ENCODE measurements around the gene AKR1D1.
"Not testable (repeated sequence)": the region's sequence is repeated elsewhere in the genome, so short reads cannot be mapped to it uniquely, and the experiment has no call there.

Gene AKR1D1, protein sequence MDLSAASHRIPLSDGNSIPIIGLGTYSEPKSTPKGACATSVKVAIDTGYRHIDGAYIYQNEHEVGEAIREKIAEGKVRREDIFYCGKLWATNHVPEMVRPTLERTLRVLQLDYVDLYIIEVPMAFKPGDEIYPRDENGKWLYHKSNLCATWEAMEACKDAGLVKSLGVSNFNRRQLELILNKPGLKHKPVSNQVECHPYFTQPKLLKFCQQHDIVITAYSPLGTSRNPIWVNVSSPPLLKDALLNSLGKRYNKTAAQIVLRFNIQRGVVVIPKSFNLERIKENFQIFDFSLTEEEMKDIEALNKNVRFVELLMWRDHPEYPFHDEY

DNA sequence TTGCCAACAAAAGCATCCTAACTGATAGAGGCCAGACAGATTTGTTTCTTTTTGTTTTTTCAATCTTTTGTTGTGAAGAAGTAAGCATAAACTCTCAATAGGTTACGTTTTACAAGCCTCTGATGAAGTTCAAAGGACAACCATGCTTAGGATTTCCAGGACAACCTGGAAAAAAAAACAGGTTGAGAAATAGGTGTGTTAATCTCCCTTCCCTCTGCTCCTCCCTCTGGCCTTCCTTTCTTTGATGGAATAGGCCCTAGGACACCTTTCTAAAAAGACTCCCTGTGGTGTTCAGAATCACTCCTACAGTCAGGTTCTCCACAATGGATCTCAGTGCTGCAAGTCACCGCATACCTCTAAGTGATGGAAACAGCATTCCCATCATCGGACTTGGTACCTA lies at the start of gene AKR1D1:
AKR1D1 (plus strand) TSS at position 264 of the 400 bp plus-strand sequence; CDS start at position 324, 60 bp downstream.
- DNase-seq (ENCODE audit: low spot score), result no peak

DNA sequence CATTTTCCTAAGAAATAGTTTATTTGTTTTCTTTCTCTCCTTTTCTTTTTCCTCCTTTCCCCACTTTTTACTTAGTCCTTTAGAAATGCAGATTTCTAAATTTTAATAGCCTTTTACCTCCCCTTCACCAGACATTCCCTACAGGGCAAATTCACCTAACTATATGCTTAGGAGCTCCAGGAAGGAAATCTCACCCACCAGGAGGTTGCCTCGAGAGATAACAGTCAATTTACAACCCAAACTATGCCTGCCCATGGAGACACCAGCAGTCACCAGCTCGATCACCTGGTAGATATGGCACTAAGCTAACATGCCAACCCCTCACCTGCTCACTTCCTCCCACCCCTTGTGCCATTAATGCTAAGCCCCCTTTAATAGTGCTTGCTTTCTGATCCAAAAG lies 49.2 kb upstream of the AKR1D1 start:
- DNase-seq (ENCODE audit: low spot score), result no peak

DNA sequence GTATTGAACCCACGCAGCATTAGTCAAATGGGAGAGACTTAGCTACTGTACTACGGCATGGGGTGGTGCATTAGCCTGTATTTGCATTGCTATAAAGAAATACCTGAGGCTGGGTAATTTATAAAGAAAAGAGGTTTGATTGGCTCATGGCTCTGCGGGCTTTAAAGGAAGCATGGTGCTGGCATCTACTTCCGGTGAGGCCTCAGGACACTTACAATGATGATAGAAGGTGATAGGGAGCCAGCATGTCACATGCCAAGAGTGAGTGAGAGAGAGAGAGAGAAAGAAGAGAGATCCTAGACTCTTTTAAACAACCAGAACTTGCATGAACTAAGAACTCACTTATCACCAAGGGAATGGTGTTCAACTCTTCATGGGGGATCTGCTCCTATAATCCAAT lies 47.1 kb upstream of the AKR1D1 start:
- DNase-seq (ENCODE audit: low spot score), result no peak

DNA sequence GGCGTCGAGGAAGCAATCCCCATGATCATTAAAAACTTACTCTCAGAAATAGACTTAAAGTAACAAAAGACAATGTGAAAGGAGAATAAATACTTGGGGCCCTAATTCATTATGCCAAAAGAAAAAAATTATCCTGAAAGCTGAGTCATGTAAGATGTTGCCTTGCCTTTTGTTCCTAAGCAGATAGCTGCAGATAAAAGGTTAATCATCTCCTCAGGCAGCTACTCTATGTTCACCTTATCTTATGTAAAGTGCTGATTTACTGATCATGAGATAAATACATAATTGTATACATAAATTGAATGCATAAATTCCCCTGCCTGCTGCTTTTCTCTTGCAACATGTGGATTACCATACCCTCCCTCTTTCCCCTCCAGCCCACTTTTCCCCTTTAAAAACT lies 46.3 kb upstream of the AKR1D1 start:
- DNase-seq (ENCODE audit: low spot score), result no peak

DNA sequence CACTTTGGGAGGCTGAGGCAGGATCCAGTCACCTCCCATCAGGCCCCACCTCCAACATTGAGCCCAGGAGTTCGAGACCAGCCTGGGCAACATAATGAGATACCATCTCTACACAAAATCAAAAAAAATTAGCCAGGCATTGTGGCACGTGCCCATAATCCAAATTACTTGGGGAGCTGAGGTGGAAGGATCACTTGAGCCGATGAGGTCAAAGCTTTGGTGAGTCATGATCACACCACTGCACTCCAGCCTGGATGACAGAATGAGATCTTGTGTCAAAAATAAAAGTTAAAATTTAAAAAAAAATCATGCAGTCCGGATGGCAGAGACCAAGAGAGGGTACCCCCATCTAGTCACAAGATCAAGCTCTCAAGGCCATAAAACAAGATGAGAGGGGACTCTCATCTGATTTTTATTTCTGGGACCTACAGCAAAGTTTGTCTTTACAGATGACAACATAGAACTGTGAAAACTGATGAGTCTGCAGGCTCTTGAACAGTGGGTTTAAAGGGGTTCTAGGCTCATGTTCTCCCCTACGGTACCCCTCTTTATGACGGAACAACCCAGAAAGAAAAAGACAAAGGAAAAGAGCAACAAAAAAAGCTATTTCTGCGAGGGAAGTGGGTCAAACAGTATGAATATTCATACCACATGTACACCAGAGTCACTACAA lies 45.4 kb upstream of the AKR1D1 start:
- DNase-seq (ENCODE audit: low spot score), result no peak

DNA sequence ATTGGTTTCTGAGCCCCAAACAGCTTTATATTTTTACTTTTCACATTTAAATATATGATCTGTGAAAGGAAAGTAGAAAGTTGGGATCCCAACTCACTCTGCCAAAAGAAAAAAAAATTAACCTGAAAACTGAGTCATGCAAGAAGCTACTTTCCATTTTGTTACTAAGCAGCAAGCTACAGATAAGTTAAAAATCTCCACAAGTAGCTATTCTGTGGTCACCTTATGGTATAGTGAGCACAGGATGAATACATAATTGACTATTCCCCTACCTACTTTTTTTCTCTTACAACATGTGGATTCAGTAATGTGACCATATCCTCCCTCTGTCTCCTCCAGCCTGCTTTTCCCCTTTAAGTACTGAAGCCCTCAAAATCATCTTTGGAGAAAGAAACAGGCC lies 44.1 kb upstream of the AKR1D1 start:
- no peak for DNase-seq (ENCODE audit: low spot score)

DNA sequence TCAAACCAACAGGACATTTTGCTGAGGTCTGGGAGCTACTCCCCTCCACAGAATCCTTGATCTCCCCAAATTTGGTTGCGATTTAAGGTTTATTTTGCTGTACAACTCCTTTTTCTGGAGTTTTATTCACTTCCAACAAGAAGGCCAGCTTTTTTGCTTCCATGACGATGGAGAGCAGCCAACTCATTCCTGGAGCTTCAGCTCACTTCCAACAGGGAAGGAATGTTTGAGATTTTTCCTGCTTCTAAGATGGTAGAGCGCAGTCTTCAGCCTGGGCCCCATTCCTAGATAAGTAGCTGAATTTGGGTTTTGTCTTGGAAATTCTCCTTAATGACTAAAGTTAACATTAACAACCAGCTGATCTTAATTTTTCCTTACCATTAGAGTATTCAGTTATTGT lies 43.5 kb upstream of the AKR1D1 start:
- no peak for DNase-seq (ENCODE audit: low spot score)

DNA sequence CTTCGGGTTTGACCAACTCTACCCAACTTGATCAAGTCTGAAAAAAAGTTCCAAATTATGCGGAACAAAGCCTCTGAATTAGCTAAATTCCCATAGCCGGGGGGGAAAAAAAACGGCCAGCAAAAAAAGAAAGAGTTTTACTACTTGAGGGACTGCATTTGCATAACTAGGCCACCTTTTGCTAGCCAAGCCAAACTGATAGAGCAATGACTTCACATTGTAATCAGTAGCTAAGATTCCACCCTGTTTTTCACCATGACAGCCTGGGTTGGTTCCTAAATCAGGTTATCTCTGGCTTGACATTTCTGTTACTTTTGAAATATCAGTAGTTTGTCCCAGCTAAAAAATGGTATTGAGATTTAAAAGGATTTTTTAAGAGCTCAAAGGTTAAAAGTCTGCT lies 43.0 kb upstream of the AKR1D1 start:
- no peak for DNase-seq (ENCODE audit: low spot score)

DNA sequence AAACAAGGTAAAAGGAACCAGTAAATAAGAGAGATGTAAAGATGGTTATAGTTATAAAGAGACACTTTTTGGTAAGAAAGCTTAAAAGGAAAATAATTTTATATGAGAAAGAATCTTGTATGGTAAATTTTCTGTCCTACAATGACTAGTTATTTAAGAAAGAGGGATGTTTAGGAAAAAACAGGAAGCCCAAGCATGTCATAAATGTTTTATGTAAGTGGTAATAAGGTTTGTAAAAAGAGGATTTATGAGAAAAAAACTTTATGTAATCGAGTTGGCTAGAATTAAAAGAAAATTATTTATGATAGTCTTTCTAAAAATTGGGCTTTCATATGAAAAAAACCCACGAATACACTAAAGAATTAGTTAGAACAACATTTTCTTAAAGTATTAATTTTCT lies 40.1 kb upstream of the AKR1D1 start:
- no peak for DNase-seq (ENCODE audit: low spot score)

DNA sequence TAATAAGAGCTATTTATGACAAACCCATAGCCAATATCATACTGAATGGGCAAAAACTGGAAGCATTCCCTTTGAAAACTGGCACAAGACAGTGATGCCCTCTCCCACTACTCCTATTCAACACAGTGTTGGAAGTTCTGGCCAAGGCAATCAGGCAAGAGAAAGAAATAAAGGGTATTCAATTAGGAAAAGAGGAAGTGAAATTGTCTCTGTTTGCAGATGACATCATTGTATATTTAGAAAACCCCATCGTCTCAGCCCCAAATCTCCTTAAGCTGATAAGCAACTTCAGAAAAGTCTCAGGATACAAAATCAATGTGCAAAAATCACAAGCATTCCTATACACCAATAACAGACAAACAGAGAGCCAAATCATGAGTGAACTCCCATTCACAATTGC lies 36.2 kb upstream of the AKR1D1 start:
- not testable (repeated sequence) for DNase-seq (ENCODE audit: low spot score)

DNA sequence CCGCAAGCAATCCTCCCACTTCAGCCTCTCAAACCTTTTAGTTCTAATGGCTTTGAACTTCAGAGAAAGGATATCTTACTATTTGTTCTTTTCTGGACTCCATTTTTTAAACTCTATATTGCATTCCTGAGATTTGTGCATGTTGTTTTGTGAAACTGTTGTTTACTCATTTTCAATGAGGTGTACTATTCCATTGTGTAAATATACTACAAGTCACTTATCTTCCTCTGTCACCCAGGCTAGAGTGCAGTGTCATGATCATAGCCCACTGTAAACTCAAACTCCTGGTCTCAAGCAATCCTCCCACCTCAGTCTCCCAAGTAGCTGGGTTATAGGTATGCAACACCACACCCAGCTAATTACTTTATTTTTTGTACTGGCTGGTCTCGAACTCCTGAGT lies 31.4 kb upstream of the AKR1D1 start:
- DNase-seq (ENCODE audit: low spot score), result no peak

DNA sequence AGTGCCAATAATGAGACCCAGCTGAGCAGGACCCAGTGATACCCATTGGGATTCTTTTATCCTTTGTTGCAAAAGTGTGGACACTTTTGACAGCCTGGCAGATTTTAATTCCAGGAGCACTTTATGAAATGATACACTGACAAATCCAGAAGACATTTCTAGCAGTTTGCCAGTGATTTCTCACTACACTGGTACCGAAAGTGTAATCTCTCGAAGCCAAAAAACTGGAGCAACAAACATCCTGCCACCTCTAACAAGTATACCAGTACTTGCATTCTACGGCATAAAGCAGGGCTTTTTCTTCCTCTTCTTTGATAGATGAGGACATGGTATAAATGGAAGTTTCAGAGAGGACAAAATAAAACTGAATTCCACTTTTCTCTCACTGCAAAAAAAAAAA lies 28.4 kb upstream of the AKR1D1 start:
- DNase-seq (ENCODE audit: low spot score), result no peak

DNA sequence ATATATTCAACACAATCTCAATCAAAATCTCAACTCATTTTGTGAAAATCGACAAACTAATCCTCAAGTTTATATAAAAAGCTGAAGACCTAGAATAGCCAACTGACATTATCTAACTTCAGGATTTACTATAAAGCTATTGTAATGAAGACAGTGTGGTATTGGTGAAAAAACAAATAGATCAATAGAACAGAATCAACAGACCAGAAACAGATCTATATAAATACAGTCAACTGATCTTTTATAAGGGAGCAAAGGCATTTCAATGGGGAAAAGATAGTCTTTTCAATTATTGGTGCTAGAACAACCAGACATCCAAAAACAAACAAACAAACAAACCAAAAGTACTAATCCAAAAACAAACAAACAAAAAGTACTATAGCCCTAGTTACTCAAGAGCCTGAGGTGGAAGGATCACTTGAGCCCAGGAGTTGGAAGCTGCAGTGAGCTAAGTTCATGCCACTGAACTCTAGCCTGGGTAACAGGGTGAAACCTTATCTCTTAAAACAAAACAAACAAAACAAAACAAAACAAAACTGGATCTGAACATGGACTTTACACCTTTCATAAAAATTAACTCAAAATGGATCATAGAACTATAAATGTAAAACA lies 26.6 kb upstream of the AKR1D1 start:
- DNase-seq (ENCODE audit: low spot score), result no peak

DNA sequence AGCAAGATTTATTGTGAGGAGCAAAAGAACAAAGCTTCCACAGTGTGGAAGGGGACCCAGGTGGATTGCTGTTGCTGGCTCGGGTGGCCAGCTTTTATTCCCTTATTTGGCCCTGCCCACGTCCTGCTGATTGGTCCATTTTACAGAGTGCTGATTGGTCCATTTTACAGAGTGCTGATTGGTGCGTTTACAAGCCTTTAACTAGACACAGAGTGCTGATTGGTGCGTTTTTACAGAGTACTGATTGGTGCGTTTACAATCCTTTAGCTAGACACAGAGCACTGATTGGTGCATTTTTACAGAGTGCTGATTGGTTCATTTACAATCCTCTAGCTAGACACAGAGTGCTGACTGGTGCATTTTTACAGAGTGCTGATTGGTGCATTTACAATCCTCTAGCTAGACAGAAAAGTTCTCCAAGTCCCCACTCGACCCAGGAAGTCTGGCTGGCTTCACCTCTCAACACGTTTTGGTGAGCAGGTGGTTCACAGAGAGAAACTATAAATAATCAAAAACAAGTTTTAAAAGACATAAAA lies 24.5 kb upstream of the AKR1D1 start:
- not testable (repeated sequence) for DNase-seq (ENCODE audit: low spot score)

DNA sequence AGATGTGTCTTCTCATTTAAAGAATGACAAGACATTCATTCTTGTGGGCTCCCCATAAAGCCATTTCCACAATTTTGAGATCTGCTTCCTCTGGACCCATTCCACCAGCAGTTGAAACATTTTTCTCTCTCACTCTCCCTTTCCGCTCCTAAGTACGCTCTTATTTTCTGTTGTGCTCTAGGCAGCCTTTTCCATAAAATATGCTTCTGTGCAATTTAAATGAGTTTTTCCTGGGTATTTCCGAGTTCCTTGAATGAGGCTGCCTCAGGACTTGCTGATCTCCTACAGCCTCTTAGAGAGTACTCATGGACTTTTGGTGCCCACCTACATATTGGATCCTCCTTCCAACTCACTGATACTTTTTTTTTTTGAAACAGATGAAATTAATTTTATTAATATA lies 23.6 kb upstream of the AKR1D1 start:
- no peak for DNase-seq (ENCODE audit: low spot score)

DNA sequence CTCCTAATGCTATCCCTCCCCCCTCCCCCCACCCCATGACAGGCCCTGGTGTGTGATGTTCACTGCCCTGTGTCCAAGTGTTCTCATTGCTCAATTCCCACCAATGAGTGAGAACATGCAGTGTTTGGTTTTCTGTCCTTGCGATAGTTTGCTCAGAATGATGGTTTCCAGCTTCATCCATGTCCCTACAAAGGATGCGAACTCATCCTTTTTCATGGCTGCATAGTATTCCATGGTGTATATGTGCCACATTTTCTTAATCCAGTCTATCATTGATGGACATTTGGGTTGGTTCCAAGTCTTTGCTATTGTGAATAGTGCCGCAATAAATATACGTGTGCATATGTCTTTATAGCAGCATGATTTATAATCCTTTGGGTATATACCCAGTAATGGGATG lies 20.6 kb upstream of the AKR1D1 start:
- not testable (repeated sequence) for DNase-seq (ENCODE audit: low spot score)

DNA sequence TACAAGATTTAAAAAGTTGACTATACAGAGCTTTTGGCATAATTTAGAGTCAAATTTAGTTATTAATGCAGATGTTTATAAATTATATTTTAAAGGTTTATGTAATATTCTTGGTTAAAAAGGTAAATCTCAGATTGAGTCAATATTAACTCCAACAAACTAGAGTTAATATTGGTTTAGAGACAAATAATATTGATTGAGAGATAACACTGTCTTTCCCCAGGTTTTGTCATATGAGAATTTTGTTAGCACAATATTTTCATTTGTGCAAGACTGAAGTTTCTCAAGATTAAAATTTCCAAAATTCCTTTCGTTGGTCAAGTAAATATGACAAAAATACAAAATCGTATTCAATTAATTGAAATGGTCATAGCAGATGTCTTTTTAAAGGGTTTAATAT lies 12.9 kb upstream of the AKR1D1 start:
- DNase-seq (ENCODE audit: low spot score), result no peak

DNA sequence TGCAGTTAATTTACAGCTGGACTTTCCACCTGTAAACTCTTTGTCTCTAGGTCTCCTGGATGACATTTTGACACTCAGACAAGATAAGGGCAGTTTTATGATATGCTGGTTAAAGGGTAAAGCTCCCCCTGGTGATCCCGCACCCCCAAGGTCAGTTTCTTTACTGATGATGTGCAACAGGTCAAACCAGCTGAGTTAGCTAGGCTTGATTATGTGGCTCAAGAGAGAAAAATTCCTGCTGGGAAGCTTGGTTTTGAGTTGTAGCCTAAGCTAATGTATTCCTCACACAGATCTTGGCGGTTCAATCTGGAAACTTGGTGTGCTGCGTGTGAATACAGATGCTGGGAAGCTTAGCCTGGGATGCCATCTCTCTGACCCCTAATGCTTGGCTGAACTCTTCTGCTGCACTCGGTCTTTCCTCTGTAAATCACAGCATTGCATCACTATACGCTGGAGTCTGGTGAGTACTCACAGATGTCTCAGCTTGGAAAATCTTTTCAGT lies 11.4 kb upstream of the AKR1D1 start:
- no peak for DNase-seq (ENCODE audit: low spot score)

DNA sequence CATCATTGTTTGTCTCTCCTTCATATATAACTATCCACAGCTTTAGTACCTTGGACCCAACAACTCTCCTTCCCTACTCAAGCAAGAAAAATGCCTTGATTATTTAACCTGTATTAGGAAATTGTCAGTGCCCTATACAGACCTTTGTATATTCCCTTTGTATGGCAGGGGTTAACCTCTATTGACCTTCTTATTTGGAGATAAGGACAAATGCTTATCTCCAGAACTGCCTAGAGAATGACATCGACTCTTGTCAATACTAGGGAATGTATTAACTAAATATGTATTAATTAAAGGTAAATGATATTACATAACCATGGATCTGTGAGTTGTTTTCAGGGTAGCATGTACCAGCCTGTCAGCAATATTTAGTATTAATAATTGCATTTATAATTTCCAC lies 10.4 kb upstream of the AKR1D1 start:
- DNase-seq (ENCODE audit: low spot score), result no peak

DNA sequence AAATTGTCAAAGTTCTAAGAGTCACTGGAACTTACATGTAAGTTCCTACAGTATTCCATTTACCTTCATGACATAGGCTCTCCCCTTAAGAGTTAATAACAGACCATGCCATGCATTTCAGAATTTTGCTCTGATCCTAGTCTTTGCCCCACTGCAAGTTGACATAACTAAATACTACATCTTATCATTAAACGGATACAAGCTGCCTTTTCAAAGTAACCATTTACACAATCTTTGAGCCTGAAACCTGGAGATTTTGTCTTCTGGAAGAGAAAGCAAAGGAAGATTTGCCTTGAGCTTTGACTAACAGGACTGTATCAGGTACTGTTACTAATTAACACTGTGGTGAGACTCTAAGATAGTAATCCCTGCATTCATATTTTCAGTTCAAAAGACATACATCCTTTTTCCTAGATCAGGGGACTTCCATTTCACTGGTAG lies 9.3 kb upstream of the AKR1D1 start:
- no peak for DNase-seq (ENCODE audit: low spot score)

DNA sequence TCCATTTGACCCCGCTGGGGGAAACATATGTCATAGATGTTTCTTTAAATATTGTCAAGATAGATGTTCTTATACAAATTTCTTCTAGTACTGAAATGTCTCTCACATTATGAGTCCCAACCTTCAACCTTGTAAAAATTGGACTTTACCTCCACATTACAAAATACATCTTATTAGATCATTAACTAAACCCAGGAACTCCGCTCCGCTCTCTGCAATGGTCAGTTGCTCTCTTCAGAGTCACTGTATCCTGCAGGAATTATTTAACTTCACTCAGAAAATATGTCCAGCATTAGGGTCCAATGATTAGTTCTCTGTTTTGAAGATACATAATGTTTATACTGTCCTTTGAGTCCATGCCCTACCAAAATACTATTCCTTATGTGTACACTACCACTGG lies 8.5 kb upstream of the AKR1D1 start:
- DNase-seq (ENCODE audit: low spot score), result no peak

DNA sequence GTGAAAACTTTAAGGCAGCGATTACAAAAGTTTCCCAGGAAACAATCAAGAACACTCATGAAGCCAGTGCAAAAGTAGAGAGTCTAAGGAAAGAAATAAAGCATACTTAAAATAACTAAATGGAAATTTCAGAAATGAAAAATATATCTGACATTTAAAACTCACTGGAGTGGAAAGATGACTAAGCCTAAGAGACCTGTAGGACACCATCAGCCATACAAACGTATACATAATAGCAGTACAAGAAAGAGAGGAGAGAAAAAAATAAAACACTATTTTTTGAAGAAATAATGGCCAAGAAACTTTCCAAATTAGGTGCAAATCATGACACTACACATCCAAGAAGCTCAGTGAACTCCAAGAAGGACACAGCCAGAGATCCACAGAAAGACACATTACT lies 5.4 kb upstream of the AKR1D1 start:
- DNase-seq (ENCODE audit: low spot score), result no peak

DNA sequence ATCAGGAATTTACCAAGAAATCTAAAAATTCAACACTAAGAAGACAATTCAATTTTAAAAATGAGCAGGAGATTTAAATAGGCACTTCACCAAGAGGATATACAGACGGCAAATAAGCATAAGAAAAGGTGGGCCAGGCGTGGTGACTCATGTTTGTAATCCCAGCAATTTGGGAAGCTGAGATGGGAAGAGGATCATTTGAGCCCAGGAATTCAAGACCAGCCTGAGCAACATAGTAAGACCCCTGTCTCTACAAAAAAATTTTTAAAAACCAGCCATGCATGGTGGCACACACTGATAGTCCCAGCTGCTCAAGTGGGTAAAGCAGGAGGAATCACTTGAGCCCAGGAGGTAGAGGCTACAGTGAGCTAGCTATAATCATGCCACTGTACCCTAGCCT lies 3.5 kb upstream of the AKR1D1 start:
- DNase-seq (ENCODE audit: low spot score), result no peak
